ENCODE results near the gene ADARB2.

GRCh38 chr10:1331560-1331959 is 405.8 kb downstream of the ADARB2 start:
- TF ChIP-seq POLR2AphosphoS5 (IDR thresholded peaks at IDR 0.05; ENCODE audit: low read depth) (no peak), REST (IDR thresholded peaks at IDR 0.05; ENCODE audit: unreplicated experiment) (no peak), CTCF (conservative IDR thresholded peaks at IDR 0.05; ENCODE audit: low read depth in 2 of 2) (no peak), EZH2 (IDR thresholded peaks at IDR 0.05; ENCODE audit: low read depth, unreplicated experiment) (no peak), NANOG (IDR thresholded peaks at IDR 0.05; ENCODE audit: borderline replicate concordance) (no peak), JUNB (IDR thresholded peaks at IDR 0.05; ENCODE audit: unreplicated experiment) (no peak), CREB1 (CRISPR knock-in tag; IDR thresholded peaks at IDR 0.05; ENCODE audit: low read depth) (no peak), EZH2phosphoT487 (IDR thresholded peaks at IDR 0.05; ENCODE audit: unreplicated experiment) (no peak), STAT1 (IDR thresholded peaks at IDR 0.05; ENCODE audit: unreplicated experiment) (no peak), ETS1 (IDR thresholded peaks at IDR 0.05) (no peak)
